Measurements from ENCODE around the gene KCNAB1.
"Not testable (repeated sequence)": the region's sequence is repeated elsewhere in the genome, so short reads cannot be mapped to it uniquely, and the experiment has no call there.

Gene KCNAB1

GRCh38 chr3:156120528-156121251 is at the start of gene KCNAB1:
Gene KCNAB1, plus strand, starts transcription at chr3:156120578.
- DNase-seq (ENCODE audit: low read depth), result no peak

GRCh38 chr3:156071031-156071430 is 49.3 kb upstream of the KCNAB1 start:
- DNase-seq (ENCODE audit: low read depth), result no peak

- DNase-seq (ENCODE audit: low read depth), result not testable (repeated sequence)
These were observed 47.3 kb upstream of the KCNAB1 start for GRCh38 chr3:156072950-156073657.

- no peak for DNase-seq (ENCODE audit: low read depth)
These were observed 30.3 kb upstream of the KCNAB1 start for GRCh38 chr3:156090126-156090525.

GRCh38 chr3:156093964-156094363 is 26.4 kb upstream of the KCNAB1 start:
- no peak for DNase-seq (ENCODE audit: low read depth)

- DNase-seq (ENCODE audit: low read depth), result no peak
These were observed 26.0 kb upstream of the KCNAB1 start for GRCh38 chr3:156094391-156094790.

GRCh38 chr3:156095652-156096051 is 24.7 kb upstream of the KCNAB1 start:
- DNase-seq (ENCODE audit: low read depth), result not testable (repeated sequence)

GRCh38 chr3:156098437-156099035 is 21.8 kb upstream of the KCNAB1 start:
- DNase-seq (ENCODE audit: low read depth), result no peak

- DNase-seq (ENCODE audit: low read depth), result not testable (repeated sequence)
These were observed 21.0 kb upstream of the KCNAB1 start for GRCh38 chr3:156099348-156099747.

GRCh38 chr3:156099984-156100383 is 20.4 kb upstream of the KCNAB1 start:
- not testable (repeated sequence) for DNase-seq (ENCODE audit: low read depth)

GRCh38 chr3:156102267-156102931 is 18.0 kb upstream of the KCNAB1 start:
- DNase-seq (ENCODE audit: low read depth), result no peak

GRCh38 chr3:156106721-156107373 is 13.5 kb upstream of the KCNAB1 start:
- no peak for DNase-seq (ENCODE audit: low read depth)

GRCh38 chr3:156107504-156107903 is 12.9 kb upstream of the KCNAB1 start:
- no peak for DNase-seq (ENCODE audit: low read depth)

- DNase-seq (ENCODE audit: low read depth), result no peak
These were observed 11.8 kb upstream of the KCNAB1 start for GRCh38 chr3:156108616-156109015.

GRCh38 chr3:156109989-156110388 is 10.4 kb upstream of the KCNAB1 start:
- DNase-seq (ENCODE audit: low read depth), result no peak

GRCh38 chr3:156126467-156126866 is 6.1 kb downstream of the KCNAB1 start:
- no peak for DNase-seq (ENCODE audit: low read depth)

- DNase-seq (ENCODE audit: low read depth), result no peak
These were observed 10.9 kb downstream of the KCNAB1 start for GRCh38 chr3:156131241-156131640.

GRCh38 chr3:156131799-156132198 is 11.4 kb downstream of the KCNAB1 start:
- no peak for DNase-seq (ENCODE audit: low read depth)

GRCh38 chr3:156132313-156132712 is 11.9 kb downstream of the KCNAB1 start:
- DNase-seq (ENCODE audit: low read depth), result no peak

GRCh38 chr3:156133076-156133475 is 12.7 kb downstream of the KCNAB1 start:
- no peak for DNase-seq (ENCODE audit: low read depth)

GRCh38 chr3:156135921-156136638 is 15.7 kb downstream of the KCNAB1 start:
- DNase-seq (ENCODE audit: low read depth), result no peak
